Measurements from ENCODE around the gene SLC39A11.
A peak's percentile ranks its signal among the peaks of the same experiment; 100 is the strongest.
"Not testable (repeated sequence)": the region's sequence is repeated elsewhere in the genome, so short reads cannot be mapped to it uniquely, and the experiment has no call there.

The SLC39A11 gene

GRCh38 chr17:72901083-72901482 lies 191.4 kb downstream of the SLC39A11 start:
- H3K4me3 ChIP-seq (ENCODE audit: low read depth, low read length) = no peak overlapping the region
- TF ChIP-seq CTCF (IDR thresholded peaks at IDR 0.05; ENCODE audit: low read depth, low read length) = no peak

GRCh38 chr17:72900654-72900971 lies 191.9 kb downstream of the SLC39A11 start:
- in situ Hi-C loops (cut with HindIII; ENCODE audit: low sequenced_read_pairs) = no loop called here
- no peak for DNase-seq (ENCODE audit: low read depth, low spot score)
- H3K4me3 ChIP-seq (ENCODE audit: low read depth, low read length) = no peak overlapping the region
- TF ChIP-seq CTCF (IDR thresholded peaks at IDR 0.05; ENCODE audit: low read depth, low read length) = no peak

More at GRCh38 chr17:72901083-72901482, 191.4 kb downstream of the SLC39A11 start:
- in situ Hi-C loops (cut with HindIII; ENCODE audit: low sequenced_read_pairs) = no loop called here
- DNase-seq (ENCODE audit: low read depth, low spot score) = peak; percentile 9

- no peak for DNase-seq (ENCODE audit: low read depth, low spot score)
- TF ChIP-seq CTCF (IDR thresholded peaks at IDR 0.05; ENCODE audit: low read depth, low read length) = no peak
- in situ Hi-C loops (cut with HindIII; ENCODE audit: low sequenced_read_pairs) = no loop called here
- H3K4me3 ChIP-seq (ENCODE audit: low read depth, low read length) = no peak overlapping the region
Observed at GRCh38 chr17:72898725-72899124, 193.8 kb downstream of the SLC39A11 start.

- H3K4me3 ChIP-seq (ENCODE audit: low read depth, low read length); DNase-seq (ENCODE audit: low read depth, low spot score); in situ Hi-C loops (cut with HindIII; ENCODE audit: low sequenced_read_pairs): not testable (repeated sequence)
Observed at GRCh38 chr17:72896288-72896687, 196.2 kb downstream of the SLC39A11 start.

GRCh38 chr17:72891627-72892026 lies 200.9 kb downstream of the SLC39A11 start:
- in situ Hi-C loops (cut with HindIII; ENCODE audit: low sequenced_read_pairs) = no loop called here
- DNase-seq (ENCODE audit: low read depth, low spot score) = no peak
- TF ChIP-seq CTCF (IDR thresholded peaks at IDR 0.05; ENCODE audit: low read depth, low read length) = no peak
- H3K4me3 ChIP-seq (ENCODE audit: low read depth, low read length) = no peak overlapping the region

- DNase-seq (ENCODE audit: low read depth, low spot score) = no peak
- TF ChIP-seq CTCF (IDR thresholded peaks at IDR 0.05; ENCODE audit: low read depth, low read length) = no peak
- no peak overlapping the region for H3K4me3 ChIP-seq (ENCODE audit: low read depth, low read length)
- in situ Hi-C loops (cut with HindIII; ENCODE audit: low sequenced_read_pairs) = no loop called here
Observed at GRCh38 chr17:72890711-72891110, 201.8 kb downstream of the SLC39A11 start.

GRCh38 chr17:72887917-72888316 lies 204.6 kb downstream of the SLC39A11 start:
- in situ Hi-C loops (cut with HindIII; ENCODE audit: low sequenced_read_pairs) = no loop called here
- DNase-seq (ENCODE audit: low read depth, low spot score) = no peak
- TF ChIP-seq CTCF (IDR thresholded peaks at IDR 0.05; ENCODE audit: low read depth, low read length) = no peak
- no peak overlapping the region for H3K4me3 ChIP-seq (ENCODE audit: low read depth, low read length)

All from astrocyte of the spinal cord (primary cell).